ENCODE measurements around the gene GOLGA5. TPM values are rescaled to one million over a fixed set of nuclear protein-coding genes. Genes with fewer than 3 reads are reported as not detected.

The GOLGA5 gene
- total RNA-seq, 1 donor from 2014 or later = 27.6 TPM

- Mint-ChIP-seq H3K36me3 (no peaks in the 10 kb centered on the region), H3K9me3 (no peaks in the 10 kb centered on the region), H3K4me1 (ENCODE audit: unreplicated experiment) (peaks cover 23% of the 10 kb centered on the region), H3K4me3 (no peak overlapping the region), H3K27ac (no peak overlapping the region), H3K27me3 (peaks cover 43% of the 10 kb centered on the region)
- DNase-seq (ENCODE audit: extremely low spot score, unreplicated experiment) = no peak
- no peak for TF ChIP-seq CTCF (conservative IDR thresholded peaks at IDR 0.05)
These were observed 81.0 kb downstream of the GOLGA5 start for GRCh38 chr14:92874962-92875661.

DNA sequence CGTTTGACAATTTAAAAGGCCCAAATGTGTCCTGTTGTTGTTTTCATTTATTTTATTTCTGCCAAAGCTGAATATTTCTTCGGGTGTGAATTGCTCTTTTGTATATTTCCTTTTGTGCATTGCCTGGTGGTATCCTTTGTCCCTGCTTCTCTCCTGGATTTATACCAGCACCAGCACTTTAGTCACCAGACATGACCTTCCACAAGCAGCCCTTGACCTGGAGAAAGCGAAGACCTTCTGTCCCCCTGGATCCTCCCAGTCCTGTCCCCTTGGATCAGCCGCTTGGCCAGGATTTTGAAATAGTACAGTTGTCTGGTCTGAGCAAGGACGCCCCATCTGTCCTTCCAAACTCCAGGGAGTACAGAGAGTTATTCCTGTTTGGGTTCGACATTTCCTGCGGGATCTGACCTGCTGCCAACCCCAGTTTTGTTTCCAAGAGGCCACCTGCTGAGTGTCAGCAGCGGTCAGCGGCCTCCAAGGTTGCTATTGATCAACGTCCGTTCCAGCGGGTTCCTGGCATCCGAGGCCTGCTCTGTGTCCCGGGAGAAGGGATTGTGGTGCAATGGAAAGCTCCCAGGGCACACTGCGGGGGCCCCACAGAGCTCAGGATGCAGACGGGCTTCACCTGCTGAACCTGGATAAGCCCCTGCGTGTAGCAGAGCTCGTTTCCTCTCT is 83.8 kb downstream of the GOLGA5 start:
- no peak for TF ChIP-seq CTCF (conservative IDR thresholded peaks at IDR 0.05)
- no peaks in the 10 kb centered on the region for H3K9me3 Mint-ChIP-seq
- no peaks in the 10 kb centered on the region for H3K36me3 Mint-ChIP-seq
- H3K4me3 Mint-ChIP-seq = no peak overlapping the region
- H3K4me1 Mint-ChIP-seq (ENCODE audit: unreplicated experiment) = peaks cover 23% of the 10 kb centered on the region
- H3K27ac Mint-ChIP-seq = peak overlapping the region; percentile 2
- peaks cover 56% of the 10 kb centered on the region for H3K27me3 Mint-ChIP-seq
- DNase-seq (ENCODE audit: extremely low spot score, unreplicated experiment) = no peak

DNA sequence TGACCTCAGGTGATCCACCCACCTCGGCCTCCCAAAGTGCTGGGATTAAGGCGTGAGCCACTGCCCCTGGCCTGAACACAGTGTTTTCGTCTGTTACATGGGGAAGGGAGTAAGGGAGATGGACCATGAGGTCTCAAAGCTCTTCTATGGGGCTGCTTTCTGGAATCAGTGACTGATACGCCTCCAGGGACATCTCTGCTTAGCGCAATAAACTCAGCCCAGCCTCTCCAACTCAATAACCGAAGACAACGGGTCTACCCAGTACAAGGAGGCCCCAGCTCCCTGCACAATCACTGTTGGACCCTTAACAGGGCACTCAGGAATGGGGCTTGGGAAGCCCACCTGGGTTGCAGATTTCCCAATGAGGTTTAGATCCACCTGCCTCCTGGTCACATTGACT is 86.2 kb downstream of the GOLGA5 start:
- Mint-ChIP-seq H3K36me3 (no peaks in the 10 kb centered on the region), H3K27me3 (peaks cover 55% of the 10 kb centered on the region), H3K27ac (no peak overlapping the region), H3K9me3 (no peaks in the 10 kb centered on the region), H3K4me3 (no peak overlapping the region), H3K4me1 (ENCODE audit: unreplicated experiment) (peaks cover 13% of the 10 kb centered on the region)
- DNase-seq (ENCODE audit: extremely low spot score, unreplicated experiment) = no peak
- no peak for TF ChIP-seq CTCF (conservative IDR thresholded peaks at IDR 0.05)

DNA sequence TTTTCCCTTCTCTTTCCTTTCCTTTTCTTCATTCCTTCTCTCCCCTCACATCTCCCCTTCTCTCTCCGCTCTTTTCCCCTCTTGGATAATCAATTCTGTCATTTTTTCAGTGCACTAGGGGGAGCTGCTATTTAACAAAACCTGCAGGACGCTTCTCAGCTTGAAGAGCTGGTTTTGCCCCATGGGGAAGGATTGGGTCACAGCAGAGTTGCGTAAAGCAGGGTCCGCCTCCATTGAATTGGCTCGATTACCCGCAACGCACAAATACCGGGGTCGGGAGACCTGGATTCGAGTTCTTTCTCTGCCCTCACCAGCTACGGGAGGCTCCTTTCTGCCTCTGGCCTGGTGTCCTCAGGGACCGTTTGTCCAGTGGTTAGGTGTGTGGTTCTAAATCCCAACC is 86.7 kb downstream of the GOLGA5 start:
- peaks cover 58% of the 10 kb centered on the region for H3K27me3 Mint-ChIP-seq
- TF ChIP-seq CTCF (conservative IDR thresholded peaks at IDR 0.05) = peak; percentile 56
- H3K9me3 Mint-ChIP-seq = no peaks in the 10 kb centered on the region
- H3K36me3 Mint-ChIP-seq = no peaks in the 10 kb centered on the region
- H3K4me3 Mint-ChIP-seq = no peak overlapping the region
- peaks cover 13% of the 10 kb centered on the region for H3K4me1 Mint-ChIP-seq (ENCODE audit: unreplicated experiment)
- DNase-seq (ENCODE audit: extremely low spot score, unreplicated experiment) = no peak
- H3K27ac Mint-ChIP-seq = no peak overlapping the region

- no peaks in the 10 kb centered on the region for H3K9me3 Mint-ChIP-seq
- no peaks in the 10 kb centered on the region for H3K36me3 Mint-ChIP-seq
- H3K4me1 Mint-ChIP-seq (ENCODE audit: unreplicated experiment) = peaks cover 7% of the 10 kb centered on the region
- H3K27me3 Mint-ChIP-seq = peaks cover 54% of the 10 kb centered on the region
- H3K4me3 Mint-ChIP-seq = no peak overlapping the region
- no peak for DNase-seq (ENCODE audit: extremely low spot score, unreplicated experiment)
- no peak overlapping the region for H3K27ac Mint-ChIP-seq
- no peak for TF ChIP-seq CTCF (conservative IDR thresholded peaks at IDR 0.05)
These were observed 89.0 kb downstream of the GOLGA5 start for GRCh38 chr14:92883066-92883465.
